ENCODE measurements around the gene CD6. TPM values are rescaled to one million over a fixed set of nuclear protein-coding genes. Genes with fewer than 3 reads are reported as not detected.
"Not testable (repeated sequence)": the region's sequence is repeated elsewhere in the genome, so short reads cannot be mapped to it uniquely, and the experiment has no call there.

The CD6 gene
- total and polyA plus RNA-seq, 2 donors (not counting 3 experiments of a cell fraction or from before 2014, with no cell fraction given) = not detected

GRCh38 chr11:61062181-61062930, 90.9 kb downstream of the CD6 start:
- DNase-seq (ENCODE audit: low read depth, low spot score) = no peak
- Histone ChIP-seq H3K4me3 (replicated peaks in 1 of 3; ENCODE audit: insufficient read depth in 1 of 3, low read depth in 1 of 3, low read length in 3 of 3) (no peak overlapping the region), H3K4me2 (ENCODE audit: insufficient read depth, low read length) (no peak overlapping the region), H3K36me3 (ENCODE audit: control insufficient read depth in 2 of 2, extremely low read depth in 1 of 2, insufficient read depth in 2 of 2, low read length in 2 of 2) (no peaks in the 10 kb centered on the region), H2AFZ (ENCODE audit: low read depth, low read length) (no peak overlapping the region), H3K27me3 (ENCODE audit: control insufficient read depth in 2 of 2, insufficient read depth in 2 of 2, low read length in 2 of 2) (no peaks in the 10 kb centered on the region), H3K27ac (ENCODE audit: insufficient read depth, low read depth, low read length) (no peak overlapping the region), H4K20me1 (replicated peaks; ENCODE audit: control insufficient read depth, extremely low read depth, insufficient read depth, low read length) (no peaks in the 10 kb centered on the region), H3K9me3 (replicated peaks; ENCODE audit: control insufficient read depth, insufficient read depth, low read length) (no peaks in the 10 kb centered on the region), H3K79me2 (ENCODE audit: control insufficient read depth, insufficient read depth, low read length) (no peaks in the 10 kb centered on the region), H3K9me1 (replicated peaks; ENCODE audit: control insufficient read depth, extremely low read depth, insufficient read depth, low read length) (no peaks in the 10 kb centered on the region), H3K4me1 (ENCODE audit: control insufficient read depth, extremely low read depth, insufficient read depth, low read length) (no peaks in the 10 kb centered on the region), H3K9ac (replicated peaks; ENCODE audit: extremely low read depth, insufficient read depth, low read length) (no peak overlapping the region)
- ChIA-PET POLR2A (no interaction called here), CTCF (no interaction called here)
- dilution Hi-C loops (cut with MboI; ENCODE audit: extremely low pct_ligation_motif_present, low sequenced_read_pairs) = no loop called here
- BruUV-seq (replicated peaks) = no TSS peak
- FAIRE-seq = no peak
- intact Hi-C loops (cut with micrococcal nuclease) = no loop called here
- TF ChIP-seq FOS (IDR thresholded peaks at IDR 0.05; ENCODE audit: borderline replicate concordance, insufficient read depth, low read length) = no peak
- no peak for TF ChIP-seq POLR2AphosphoS5 (IDR thresholded peaks at IDR 0.05; ENCODE audit: insufficient read depth, low read depth, low read length)
- TF ChIP-seq GATA2 (IDR thresholded peaks at IDR 0.05; ENCODE audit: insufficient read depth, insufficient read length, low read depth, low read length) = no peak
- no peak for TF ChIP-seq POLR2A (IDR thresholded peaks at IDR 0.05; ENCODE audit: low read depth, low read length)
- TF ChIP-seq MAX (IDR thresholded peaks at IDR 0.05; ENCODE audit: insufficient read depth, insufficient read length) = no peak
- TF ChIP-seq, protein P1, sequence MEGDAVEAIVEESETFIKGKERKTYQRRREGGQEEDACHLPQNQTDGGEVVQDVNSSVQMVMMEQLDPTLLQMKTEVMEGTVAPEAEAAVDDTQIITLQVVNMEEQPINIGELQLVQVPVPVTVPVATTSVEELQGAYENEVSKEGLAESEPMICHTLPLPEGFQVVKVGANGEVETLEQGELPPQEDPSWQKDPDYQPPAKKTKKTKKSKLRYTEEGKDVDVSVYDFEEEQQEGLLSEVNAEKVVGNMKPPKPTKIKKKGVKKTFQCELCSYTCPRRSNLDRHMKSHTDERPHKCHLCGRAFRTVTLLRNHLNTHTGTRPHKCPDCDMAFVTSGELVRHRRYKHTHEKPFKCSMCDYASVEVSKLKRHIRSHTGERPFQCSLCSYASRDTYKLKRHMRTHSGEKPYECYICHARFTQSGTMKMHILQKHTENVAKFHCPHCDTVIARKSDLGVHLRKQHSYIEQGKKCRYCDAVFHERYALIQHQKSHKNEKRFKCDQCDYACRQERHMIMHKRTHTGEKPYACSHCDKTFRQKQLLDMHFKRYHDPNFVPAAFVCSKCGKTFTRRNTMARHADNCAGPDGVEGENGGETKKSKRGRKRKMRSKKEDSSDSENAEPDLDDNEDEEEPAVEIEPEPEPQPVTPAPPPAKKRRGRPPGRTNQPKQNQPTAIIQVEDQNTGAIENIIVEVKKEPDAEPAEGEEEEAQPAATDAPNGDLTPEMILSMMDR (IDR thresholded peaks at IDR 0.05; ENCODE audit: extremely low read depth in 1 of 2, insufficient read depth in 1 of 2, low read depth in 1 of 2, low read length in 2 of 2) = no peak

DNA sequence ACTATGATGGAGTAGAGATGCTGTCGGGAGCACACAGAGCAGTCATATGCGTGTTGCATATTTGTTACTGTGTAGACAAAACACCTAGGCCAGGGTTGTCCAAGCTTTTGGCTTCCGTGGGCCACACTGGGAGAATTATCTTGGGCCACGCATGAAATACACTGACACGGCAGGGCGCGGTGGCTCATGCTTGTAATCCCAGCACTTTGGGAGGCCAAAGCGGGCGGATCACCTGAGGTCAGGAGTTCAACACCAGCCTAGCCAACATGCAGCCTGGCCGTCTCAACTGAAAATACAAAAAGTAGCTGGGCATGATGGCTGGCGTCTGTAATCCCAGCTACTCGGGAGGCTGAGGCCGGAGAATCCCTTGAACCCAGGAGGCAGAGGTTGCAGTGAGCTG, 93.8 kb downstream of the CD6 start:
- FAIRE-seq; H3K4me3 ChIP-seq (replicated peaks in 1 of 3; ENCODE audit: insufficient read depth in 1 of 3, low read depth in 1 of 3, low read length in 3 of 3); dilution Hi-C loops (cut with MboI; ENCODE audit: extremely low pct_ligation_motif_present, low sequenced_read_pairs); H4K20me1 ChIP-seq (replicated peaks; ENCODE audit: control insufficient read depth, extremely low read depth, insufficient read depth, low read length); H3K27me3 ChIP-seq (ENCODE audit: control insufficient read depth in 2 of 2, insufficient read depth in 2 of 2, low read length in 2 of 2); H3K9me3 ChIP-seq (replicated peaks; ENCODE audit: control insufficient read depth, insufficient read depth, low read length); DNase-seq (ENCODE audit: low read depth, low spot score); BruUV-seq (replicated peaks); H3K9me1 ChIP-seq (replicated peaks; ENCODE audit: control insufficient read depth, extremely low read depth, insufficient read depth, low read length); H3K4me1 ChIP-seq (ENCODE audit: control insufficient read depth, extremely low read depth, insufficient read depth, low read length); H3K27ac ChIP-seq (ENCODE audit: insufficient read depth, low read depth, low read length); H2AFZ ChIP-seq (ENCODE audit: low read depth, low read length); H3K36me3 ChIP-seq (ENCODE audit: control insufficient read depth in 2 of 2, extremely low read depth in 1 of 2, insufficient read depth in 2 of 2, low read length in 2 of 2); H3K79me2 ChIP-seq (ENCODE audit: control insufficient read depth, insufficient read depth, low read length); CTCF ChIA-PET; H3K9ac ChIP-seq (replicated peaks; ENCODE audit: extremely low read depth, insufficient read depth, low read length); H3K4me2 ChIP-seq (ENCODE audit: insufficient read depth, low read length); POLR2A ChIA-PET; intact Hi-C loops (cut with micrococcal nuclease): not testable (repeated sequence)
